ENCODE measurements around the gene POLA1.

The POLA1 gene

GRCh38 chrX:25034889-25035288, 341.2 kb downstream of the POLA1 start:
- no peak for DNase-seq

DNA sequence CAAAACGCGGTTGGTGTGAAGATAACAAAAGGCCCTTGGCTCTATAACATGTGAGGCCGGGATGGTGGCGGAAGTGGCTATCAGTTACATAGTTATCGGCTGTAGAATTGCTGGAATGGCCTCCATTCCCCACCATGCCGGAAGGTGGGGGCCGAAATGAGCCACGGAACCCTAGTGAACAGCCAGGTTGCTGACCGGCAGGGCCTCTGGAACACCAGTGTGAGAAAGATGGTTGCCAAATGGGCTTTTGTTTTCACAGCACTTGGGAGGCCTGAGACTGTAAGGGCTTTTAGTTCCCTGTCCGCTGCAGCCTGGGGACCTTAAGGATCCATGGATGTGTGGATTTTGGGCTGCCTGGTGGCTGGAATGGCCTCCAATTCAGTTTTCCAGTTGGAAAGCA, 345.3 kb downstream of the POLA1 start:
- DNase-seq, result no peak

- no peak for DNase-seq
These were observed 349.5 kb downstream of the POLA1 start for GRCh38 chrX:25043192-25043591.

Measured in cerebellar nuclear complex (tissue), 1 donor.